AML-193 (cell line): ENCODE data around the gene MUC20.
"Not testable (repeated sequence)": the region's sequence is repeated elsewhere in the genome, so short reads cannot be mapped to it uniquely, and the experiment has no call there.

Source experiments
- DNase-seq, 2 experiments: peaks; one replicate each; lab custom pipeline; 2025; lab: John Stamatoyannopoulos, UW

Gene MUC20

DNA sequence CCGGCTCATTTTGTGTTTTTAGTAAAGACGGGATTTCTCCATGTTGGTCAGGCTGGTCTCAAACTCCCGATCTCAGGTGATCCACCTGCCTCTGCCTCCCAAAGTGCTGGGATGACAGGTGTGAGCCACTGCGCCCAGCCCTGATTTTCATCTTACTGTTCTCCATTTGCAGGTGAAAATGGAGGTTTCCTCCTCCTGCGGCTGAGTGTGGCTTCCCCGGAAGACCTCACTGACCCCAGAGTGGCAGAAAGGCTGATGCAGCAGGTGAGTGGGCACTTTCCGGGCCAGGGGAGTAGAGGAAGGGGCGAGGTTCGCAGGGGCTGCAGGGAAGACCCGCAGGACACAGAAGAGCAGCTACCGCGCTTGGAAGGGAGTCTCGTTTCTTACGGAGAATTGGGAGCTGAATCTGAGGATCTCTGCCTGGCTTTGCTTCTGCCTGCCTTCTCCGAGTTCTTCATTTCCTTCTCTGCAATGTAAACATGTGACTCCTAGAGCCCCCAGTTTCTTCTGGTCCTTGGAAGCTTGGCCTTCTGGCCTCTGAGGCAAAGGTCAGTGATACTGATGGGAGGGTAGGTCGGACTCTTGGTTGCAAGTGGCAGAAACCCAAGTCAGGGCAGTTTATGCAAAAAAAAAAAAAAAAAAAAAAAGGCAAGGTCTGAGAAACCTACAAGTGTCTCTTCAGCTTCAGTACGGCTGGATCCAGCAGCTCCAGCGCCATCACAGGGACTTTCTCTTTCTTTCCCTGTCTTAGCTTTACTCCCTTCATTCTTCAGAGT is 8.9 kb downstream of the MUC20 start:
- no peak for DNase-seq

DNA sequence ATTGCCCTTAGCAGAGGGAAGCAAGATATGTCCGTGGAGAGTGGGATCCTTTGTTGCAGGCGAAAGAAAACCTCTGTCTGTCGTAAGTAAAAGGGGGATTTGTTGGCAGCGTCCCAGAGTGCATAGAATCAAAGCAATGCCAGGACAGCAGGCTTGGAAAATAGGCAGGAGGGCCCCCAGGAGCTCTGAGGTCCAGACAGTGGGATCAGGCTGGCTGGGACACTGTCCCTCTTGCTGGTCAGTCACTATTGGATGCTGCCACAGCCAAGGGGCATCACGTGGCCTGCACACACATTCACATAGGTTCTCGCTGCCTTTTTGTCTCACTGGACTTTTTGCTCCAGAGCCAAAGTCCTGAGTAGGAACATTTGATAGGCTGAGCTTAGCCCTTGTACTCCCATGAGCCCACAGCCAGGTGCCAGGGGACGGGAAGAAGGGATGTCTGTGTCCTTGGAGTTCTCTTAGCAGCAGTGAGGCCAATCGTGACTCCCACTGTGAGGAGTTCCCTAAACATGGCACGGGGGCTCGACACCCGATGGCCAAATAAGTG is 10.7 kb downstream of the MUC20 start:
- DNase-seq = no peak

GRCh38 chr3:195732940-195733339 is 12.2 kb downstream of the MUC20 start:
- DNase-seq = no peak

- DNase-seq = no peak
Measured at GRCh38 chr3:195735036-195735695, 14.4 kb downstream of the MUC20 start.

- no peak for DNase-seq
Measured at GRCh38 chr3:195736866-195737490, 16.2 kb downstream of the MUC20 start.

DNA sequence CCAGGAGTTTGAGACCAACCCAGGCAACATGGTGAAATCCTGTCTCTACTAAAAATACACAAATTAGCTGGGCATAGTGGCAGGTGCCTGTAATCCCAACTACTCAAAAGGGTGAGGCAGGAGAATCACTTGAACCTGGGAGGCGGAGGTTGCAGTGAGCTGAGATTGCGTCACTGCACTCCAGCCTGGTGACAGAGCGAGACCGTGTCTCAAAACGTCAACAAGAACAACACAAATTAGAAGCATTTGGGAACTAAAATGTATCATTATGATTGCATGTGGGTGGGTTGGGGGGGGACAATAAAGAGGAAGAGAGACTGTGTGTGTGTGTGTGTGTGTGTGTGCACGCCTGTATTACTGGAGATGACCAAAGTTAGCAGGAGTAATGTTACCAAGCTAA is 17.0 kb downstream of the MUC20 start:
- not testable (repeated sequence) for DNase-seq

DNA sequence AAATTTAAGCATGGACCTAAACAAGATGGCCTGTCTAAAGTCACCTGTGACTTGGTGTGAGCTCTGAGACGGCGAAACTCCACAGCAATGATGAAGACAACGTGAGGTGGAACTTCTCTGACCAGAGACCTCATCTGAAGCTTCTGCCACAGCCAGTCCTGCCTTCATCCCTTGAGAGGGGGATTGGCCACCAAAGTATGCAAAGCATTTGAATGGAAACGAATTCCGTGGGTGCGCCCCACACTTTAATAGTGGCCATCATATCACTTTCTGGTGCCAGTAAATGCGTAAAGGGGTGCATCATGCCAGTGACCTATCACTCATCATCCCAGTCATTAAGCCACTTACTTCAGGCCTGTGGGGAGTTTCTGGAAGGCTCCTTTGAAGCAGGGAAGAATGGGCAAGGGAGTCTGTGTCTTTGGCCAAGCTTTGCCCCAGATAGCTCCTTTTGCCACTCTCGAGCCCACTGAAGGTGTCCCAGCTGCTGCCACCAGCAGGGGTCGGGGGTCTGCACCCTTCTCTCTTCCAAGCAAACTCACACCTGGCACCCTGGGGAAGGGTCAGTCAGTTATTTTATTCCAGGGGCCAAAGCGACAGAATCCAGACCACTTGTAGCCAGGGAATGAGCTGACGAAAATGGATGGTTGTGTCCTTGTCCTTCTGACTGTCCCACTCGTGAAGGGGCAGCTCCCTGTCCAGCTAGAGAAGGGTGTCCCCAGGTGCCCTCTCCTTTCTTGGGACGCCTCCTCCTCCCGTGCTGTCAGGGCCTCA is 17.7 kb downstream of the MUC20 start:
- no peak for DNase-seq

GRCh38 chr3:195739561-195740111 is 18.9 kb downstream of the MUC20 start:
- DNase-seq = no peak

GRCh38 chr3:195744437-195744836 is 23.7 kb downstream of the MUC20 start:
- DNase-seq = no peak

DNA sequence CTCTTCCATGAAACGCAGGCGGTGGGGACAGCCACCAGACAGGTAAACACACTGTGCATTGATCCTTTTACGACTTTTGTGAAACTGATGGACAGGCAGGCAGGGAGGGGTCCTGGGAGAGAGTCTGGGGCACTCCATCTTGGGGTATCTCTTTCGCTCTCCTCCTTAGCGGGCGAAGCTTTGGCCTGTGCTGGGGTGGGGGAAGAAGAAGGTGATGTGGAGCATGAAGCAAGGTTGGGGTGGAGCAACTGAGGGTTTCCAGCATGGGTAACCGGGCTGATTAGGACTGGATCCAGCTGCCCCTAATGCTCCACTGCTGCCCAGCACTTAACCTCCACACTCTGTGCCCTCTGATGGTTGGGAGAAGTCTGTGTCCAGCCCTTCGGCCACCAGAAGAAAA is 25.6 kb downstream of the MUC20 start:
- DNase-seq = no peak

GRCh38 chr3:195746751-195747150 is 26.0 kb downstream of the MUC20 start:
- no peak for DNase-seq

- DNase-seq = no peak
Measured at GRCh38 chr3:195748661-195749060, 27.9 kb downstream of the MUC20 start.

DNA sequence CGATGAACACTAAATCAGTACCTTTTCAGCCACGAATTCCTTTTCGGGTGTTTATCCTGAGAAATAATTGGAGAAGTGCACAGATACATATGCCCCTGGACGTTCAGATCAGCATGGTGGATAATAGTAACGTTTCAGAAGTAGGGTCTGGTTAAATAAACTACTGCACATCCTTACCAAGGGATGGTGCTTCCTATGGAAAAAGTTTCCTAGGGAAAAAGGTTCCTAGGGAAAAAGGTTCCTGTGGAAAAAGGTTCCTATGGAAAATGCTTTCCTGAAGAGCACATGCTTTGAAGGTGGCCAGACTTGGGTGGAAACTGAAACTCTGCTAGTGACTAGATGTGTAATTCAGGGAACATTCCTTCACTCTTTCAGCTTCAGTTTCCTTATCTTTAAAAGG is 28.3 kb downstream of the MUC20 start:
- DNase-seq = not testable (repeated sequence)

DNA sequence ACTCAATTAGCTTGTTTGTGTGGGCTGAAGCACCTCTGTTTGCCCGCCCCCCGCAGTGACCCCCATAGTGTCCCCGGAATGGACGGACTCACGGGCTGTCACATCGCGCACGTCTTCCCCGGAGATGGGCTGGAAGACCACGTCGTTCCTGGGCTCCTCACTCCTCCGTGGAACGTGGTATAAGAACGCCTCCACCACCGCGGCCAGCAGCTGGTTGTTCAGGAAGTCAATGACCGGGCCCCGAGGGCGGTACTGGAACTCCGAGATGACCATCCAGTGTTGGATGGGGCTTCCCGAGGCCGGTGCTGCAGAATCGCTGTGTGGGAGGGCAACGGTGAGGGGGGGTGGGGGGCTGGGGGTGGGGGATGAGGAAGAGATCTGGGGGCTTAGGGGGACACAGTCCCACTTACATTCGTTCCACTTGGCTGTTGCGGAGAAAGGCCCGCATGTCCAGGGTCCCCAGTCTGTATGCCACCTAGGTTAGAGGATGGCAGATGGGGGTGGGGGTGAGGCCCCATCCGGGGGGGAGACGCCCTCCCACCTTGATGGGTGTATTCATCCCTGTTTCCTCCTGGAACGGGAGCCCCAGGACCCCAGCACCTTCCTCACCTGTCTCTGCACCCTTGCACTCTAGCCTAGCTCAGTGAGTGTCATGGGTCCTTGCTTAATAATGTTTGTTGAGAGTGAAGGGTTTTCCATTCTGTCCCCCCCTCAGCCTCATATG is 30.2 kb downstream of the MUC20 start:
- no peak for DNase-seq

GRCh38 chr3:195751560-195751959 is 30.8 kb downstream of the MUC20 start:
- DNase-seq = no peak

GRCh38 chr3:195752066-195752465 is 31.3 kb downstream of the MUC20 start:
- DNase-seq = no peak

DNA sequence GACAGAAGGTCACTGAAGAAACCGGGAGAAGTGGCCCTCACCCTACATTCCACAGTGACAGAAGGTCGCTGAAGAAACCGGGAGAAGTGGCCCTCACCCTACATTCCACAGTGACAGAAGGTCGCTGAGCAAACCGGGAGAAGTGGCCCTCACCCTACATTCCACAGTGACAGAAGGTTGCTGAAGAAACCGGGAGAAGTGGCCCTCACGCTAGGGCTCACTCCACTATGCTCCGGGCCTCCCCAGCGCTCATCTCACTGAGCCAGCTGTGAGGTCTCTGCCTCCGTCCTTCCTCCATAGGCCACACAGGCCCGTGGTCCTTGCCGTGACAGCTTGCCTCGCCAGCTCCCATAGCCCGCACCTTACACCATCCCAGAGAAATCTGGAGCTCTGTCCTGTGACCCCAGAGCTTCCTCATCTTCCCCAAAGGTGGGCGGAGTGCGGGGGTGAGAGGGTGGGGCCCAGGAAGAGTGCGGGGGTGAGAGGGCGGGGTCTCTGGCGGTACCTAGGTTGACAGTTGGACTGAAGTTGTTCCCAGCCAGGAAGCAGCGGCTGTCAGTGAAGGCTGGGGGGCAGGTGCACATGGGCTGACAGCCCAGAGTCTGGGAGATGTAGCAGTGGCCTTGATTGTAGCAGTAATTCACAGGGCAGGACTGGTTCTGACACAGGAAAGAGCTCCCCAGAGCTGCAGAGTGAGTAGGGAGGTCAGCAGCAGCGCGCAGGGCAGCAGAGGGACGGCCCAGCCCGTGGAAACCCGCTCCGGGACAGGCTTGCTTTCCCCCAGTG is 32.0 kb downstream of the MUC20 start:
- DNase-seq = no peak

GRCh38 chr3:195753581-195753980 is 32.8 kb downstream of the MUC20 start:
- DNase-seq = no peak

- no peak for DNase-seq
Measured at GRCh38 chr3:195754141-195754540, 33.4 kb downstream of the MUC20 start.

DNA sequence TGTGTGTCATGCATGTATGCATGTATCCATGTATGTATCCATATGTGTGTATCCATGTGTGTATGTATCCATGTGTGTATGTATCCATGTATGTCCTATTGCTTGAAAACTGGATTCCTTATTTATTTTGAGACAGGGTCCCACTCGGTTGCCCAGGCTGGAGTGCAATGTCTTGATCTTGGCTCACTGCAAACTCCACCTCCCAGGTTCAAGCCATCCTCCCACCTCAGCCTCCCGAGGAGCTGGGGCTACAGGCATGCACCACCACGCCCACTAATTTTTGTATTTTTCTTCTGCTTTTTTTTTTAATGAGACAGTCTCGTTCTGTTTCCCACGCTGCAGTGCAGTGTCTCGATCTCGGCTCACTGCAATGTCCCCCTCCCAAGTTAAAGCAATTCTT is 34.1 kb downstream of the MUC20 start:
- no peak for DNase-seq
